Lung (tissue), 12 donors: ENCODE data around the gene DISP2. TPM values are rescaled to one million over a fixed set of nuclear protein-coding genes. Genes with fewer than 3 reads are reported as not detected.

Source experiments
- ATAC-seq: fragments of 200-7000 bp; cut with Tn5 transposase; one replicate; pipeline ENCODE4 v1.9.1; 2020; ENCODE audit warnings: moderate number of reproducible peaks; ENCODE audit not compliant: insufficient read depth, low FRiP score
- DNase-seq, 3 donors: peaks; one replicate each; pipeline ENCODE4 v3.0.0-alpha.2; 2013 to 2017
- H3K27ac ChIP-seq, 2 donors: one replicate each; pipeline ENCODE4 v1.5.1; 2013; ENCODE audit warnings: mild to moderate bottlenecking in 2 of 2, moderate library complexity in 2 of 2, control low read depth in 1 of 2, inconsistent platforms in 1 of 2, low read depth in 1 of 2, low read length in 1 of 2
- H3K27me3 ChIP-seq, 3 donors: one replicate each; pipeline ENCODE4 v1.5.1; 2013; ENCODE audit warnings: low read length in 2 of 3; ENCODE audit not compliant: control insufficient read depth in 3 of 3, insufficient read depth in 3 of 3
- H3K36me3 ChIP-seq, 4 donors: one replicate each; pipeline ENCODE4 v1.5.1; 2013; ENCODE audit warnings: low read length in 4 of 4, mild to moderate bottlenecking in 1 of 4, moderate library complexity in 1 of 4; ENCODE audit not compliant: control insufficient read depth in 4 of 4, insufficient read depth in 4 of 4
- H3K4me1 ChIP-seq, 5 donors: one replicate each; pipeline ENCODE4 v1.5.1; 2013; ENCODE audit warnings: low read length in 5 of 5, mild to moderate bottlenecking in 2 of 5, moderate library complexity in 1 of 5; ENCODE audit not compliant: control insufficient read depth in 5 of 5, insufficient read depth in 5 of 5
- H3K4me3 ChIP-seq: one replicate; pipeline ENCODE4 v1.5.1; 2013; ENCODE audit warnings: mild to moderate bottlenecking, control low read depth, moderate library complexity
- H3K9ac ChIP-seq, 2 donors: one replicate each; pipeline ENCODE4 v1.5.1; 2013; ENCODE audit warnings: low read length in 2 of 2, control low read depth in 1 of 2; ENCODE audit not compliant: insufficient read depth in 1 of 2
- H3K9me3 ChIP-seq, 4 donors: one replicate each; pipeline ENCODE4 v1.5.1; 2013; ENCODE audit warnings: low read length in 3 of 4, mild to moderate bottlenecking in 1 of 4, moderate library complexity in 1 of 4; ENCODE audit not compliant: control insufficient read depth in 4 of 4, insufficient read depth in 3 of 4
- CTCF ChIP-seq: IDR thresholded peaks from 2 replicates; pipeline ENCODE4 v1.5.1; 2012; ENCODE audit warnings: mild to moderate bottlenecking; ENCODE audit errors: control extremely low read depth, extremely low read depth
- WGBS, 2 donors: extraction: QIAGEN DNeasy Blood & Tissue Kit; methylation state at CpG; one replicate each; pipeline ENCODE4 v1.1.7; 2013; 5-methylcytosine and 5-hydroxymethylcytosine counted together
- polyA plus RNA-seq, 2 donors: library from polyadenylated mRNA; stranded (reverse); fragments of 200-250 nt; gene quantifications; one replicate each; pipeline ENCODE4 v1.2.1, GENCODE V29; 2013
- total RNA-seq, 2 donors: library from RNA; depleted of rRNA in 1 of 2; stranded (reverse); fragments of >200 nt in 1 of 2; gene quantifications; one replicate each; pipeline ENCODE4 v1.2.1, GENCODE V29; 2014 to 2021
- donor health status: control.
- donor health status: control.
- donor health status: Bipolar disorder and iron deficiency.
- donor health status: healthy.
- donor health status: DM: yes; HTN: yes; CAD: no.

Gene DISP2
- total and polyA plus RNA-seq, 4 donors: 0.06 to 2.5 (median 0.76) TPM

GRCh38 chr15:40344217-40344616 is 13.8 kb upstream of the DISP2 start:
- H3K4me1 ChIP-seq: peaks cover 0 to 44% (median 22%) of the 10 kb centered on the region in 5 donors
- no peak overlapping the region for H3K27ac ChIP-seq
- no peak overlapping the region for H3K4me3 ChIP-seq
- H3K36me3 ChIP-seq: no peaks in the 10 kb centered on the region
- no peaks in the 10 kb centered on the region for H3K27me3 ChIP-seq
- ATAC-seq (no peak), DNase-seq (no peak)
- no peak for TF ChIP-seq CTCF
- 45 to 46% methylated on average over 6 of the region's 6 CpGs for WGBS, 2 donors
- H3K9ac ChIP-seq: no peak overlapping the region
- H3K9me3 ChIP-seq: no peaks in the 10 kb centered on the region

GRCh38 chr15:40344631-40345120 is 13.3 kb upstream of the DISP2 start:
- Histone ChIP-seq H3K27me3 (no peaks in the 10 kb centered on the region), H3K9me3 (no peaks in the 10 kb centered on the region), H3K9ac (no peak overlapping the region), H3K4me3 (no peak overlapping the region), H3K36me3 (no peaks in the 10 kb centered on the region), H3K27ac (no peak overlapping the region), H3K4me1 (peaks cover 0 to 39% (median 18%) of the 10 kb centered on the region in 5 donors)
- peak; percentile 50 to 65 (median 62) for DNase-seq
- ATAC-seq: no peak
- 33 to 38% methylated on average over 13 to 15 of the region's 15 CpGs for WGBS, 2 donors
- TF ChIP-seq CTCF: peak; percentile 54

GRCh38 chr15:40345225-40345866 is 12.7 kb upstream of the DISP2 start:
- ATAC-seq (no peak), DNase-seq (no peak)
- H3K36me3 ChIP-seq: no peaks in the 10 kb centered on the region
- H3K4me1 ChIP-seq: peaks cover 0 to 33% (median 13%) of the 10 kb centered on the region in 5 donors
- no peak overlapping the region for H3K27ac ChIP-seq
- H3K4me3 ChIP-seq: no peak overlapping the region
- TF ChIP-seq CTCF: no peak
- H3K9ac ChIP-seq: no peak overlapping the region
- 64 to 84% methylated on average over 10 of the region's 10 CpGs for WGBS, 2 donors
- no peaks in the 10 kb centered on the region for H3K9me3 ChIP-seq
- no peaks in the 10 kb centered on the region for H3K27me3 ChIP-seq
